ENCODE data around the gene CHIC2.
"Not testable (repeated sequence)": the region's sequence is repeated elsewhere in the genome, so short reads cannot be mapped to it uniquely, and the experiment has no call there.

The CHIC2 gene

GRCh38 chr4:54061067-54061466 lies 3.3 kb downstream of the CHIC2 start:
- DNase-seq (ENCODE audit: low read depth) = no peak

GRCh38 chr4:54060116-54060515 lies 4.3 kb downstream of the CHIC2 start:
- DNase-seq (ENCODE audit: low read depth) = no peak

- no peak for DNase-seq (ENCODE audit: low read depth)
Measured at GRCh38 chr4:54058171-54058570, 6.2 kb downstream of the CHIC2 start.

GRCh38 chr4:54056360-54056759 lies 8.0 kb downstream of the CHIC2 start:
- DNase-seq (ENCODE audit: low read depth) = no peak

DNA sequence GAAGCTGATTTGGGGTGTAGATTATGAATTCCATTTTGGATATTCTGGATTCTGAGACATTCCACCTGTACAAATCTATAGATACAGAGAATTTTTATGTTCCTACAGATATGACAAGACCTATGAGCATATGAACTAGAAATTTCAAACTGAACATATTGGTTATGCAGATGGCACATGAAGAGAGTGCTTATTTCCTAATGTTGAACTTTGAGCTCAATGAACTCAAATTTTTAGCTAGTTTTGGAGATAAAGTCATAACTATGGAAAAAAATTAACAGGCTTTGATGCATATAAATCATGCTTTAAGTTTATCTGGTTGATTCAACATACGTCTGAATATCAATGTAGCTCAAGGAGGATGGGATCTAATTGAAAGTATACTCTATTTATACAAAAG lies 8.9 kb downstream of the CHIC2 start:
- no peak for DNase-seq (ENCODE audit: low read depth)

GRCh38 chr4:54054501-54054900 lies 9.9 kb downstream of the CHIC2 start:
- no peak for DNase-seq (ENCODE audit: low read depth)

GRCh38 chr4:54053322-54053721 lies 11.1 kb downstream of the CHIC2 start:
- not testable (repeated sequence) for DNase-seq (ENCODE audit: low read depth)

DNA sequence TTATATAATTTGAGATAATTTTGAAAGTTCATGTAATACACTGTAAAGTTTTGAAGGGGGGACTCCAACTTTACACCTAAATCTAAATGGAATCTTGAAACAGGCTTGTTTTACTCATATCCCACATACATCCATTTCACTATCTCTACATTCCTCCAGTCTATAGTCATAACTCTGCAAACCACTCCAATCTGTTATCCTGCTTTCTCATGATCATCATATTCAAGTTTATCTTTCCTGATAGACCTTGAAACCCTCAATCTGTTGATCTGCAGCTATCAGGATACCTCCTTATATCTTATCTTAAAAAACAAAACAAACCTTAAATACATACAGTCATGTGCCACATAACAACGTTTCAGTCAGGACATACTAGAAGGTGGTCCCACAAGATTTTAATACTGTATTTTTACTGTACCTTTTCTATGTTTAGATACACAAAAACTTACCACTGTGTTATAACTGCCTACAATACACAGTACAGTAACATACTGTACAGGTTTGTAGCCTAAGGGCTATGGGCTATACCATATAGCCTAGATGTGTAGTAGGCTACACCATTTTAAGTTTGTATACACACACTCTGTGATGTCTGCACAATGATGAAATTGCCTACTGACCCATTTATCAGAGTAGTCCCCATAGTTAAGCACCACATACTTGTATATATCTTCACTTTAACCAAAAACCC lies 14.0 kb downstream of the CHIC2 start:
- DNase-seq (ENCODE audit: low read depth) = no peak

DNA sequence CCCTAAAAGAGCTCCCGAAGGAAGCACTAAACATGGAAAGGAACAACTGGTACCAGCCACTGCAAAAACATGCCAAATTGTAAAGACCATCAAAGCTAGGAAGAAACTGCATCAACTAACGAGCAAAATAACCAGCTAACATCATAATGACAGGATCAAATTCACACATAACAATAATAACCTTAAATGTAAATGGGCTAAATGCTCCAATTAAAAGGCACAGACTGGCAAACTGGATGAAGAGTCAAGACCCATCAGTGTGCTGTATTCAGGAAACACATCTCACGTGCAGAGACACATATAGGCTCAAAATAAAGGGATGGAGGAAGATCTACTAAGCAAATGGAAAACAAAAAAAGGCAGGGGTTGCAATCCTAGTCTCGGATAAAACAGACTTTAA lies 20.8 kb downstream of the CHIC2 start:
- not testable (repeated sequence) for DNase-seq (ENCODE audit: low read depth)

DNA sequence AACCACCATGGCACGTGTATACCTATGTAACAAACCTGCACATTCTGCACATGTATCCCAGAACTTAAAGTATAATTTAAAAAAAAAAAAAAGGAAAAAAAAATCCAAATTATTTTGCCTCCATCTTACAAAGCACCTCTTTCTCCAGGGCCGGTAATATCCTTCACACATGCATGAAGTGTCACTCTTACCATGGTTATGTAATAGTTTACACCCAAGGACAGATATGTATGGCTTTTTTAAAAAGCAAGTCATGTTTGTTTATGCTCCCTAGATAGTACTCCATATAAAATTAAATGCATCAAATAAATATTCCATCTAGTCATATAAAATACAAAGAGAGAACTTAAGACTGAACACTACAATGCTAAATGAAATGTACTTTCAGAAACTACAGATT lies 22.5 kb downstream of the CHIC2 start:
- no peak for DNase-seq (ENCODE audit: low read depth)

GRCh38 chr4:54041100-54041499 lies 23.3 kb downstream of the CHIC2 start:
- DNase-seq (ENCODE audit: low read depth) = no peak

- DNase-seq (ENCODE audit: low read depth) = no peak
Measured at GRCh38 chr4:54038056-54038455, 26.3 kb downstream of the CHIC2 start.

DNA sequence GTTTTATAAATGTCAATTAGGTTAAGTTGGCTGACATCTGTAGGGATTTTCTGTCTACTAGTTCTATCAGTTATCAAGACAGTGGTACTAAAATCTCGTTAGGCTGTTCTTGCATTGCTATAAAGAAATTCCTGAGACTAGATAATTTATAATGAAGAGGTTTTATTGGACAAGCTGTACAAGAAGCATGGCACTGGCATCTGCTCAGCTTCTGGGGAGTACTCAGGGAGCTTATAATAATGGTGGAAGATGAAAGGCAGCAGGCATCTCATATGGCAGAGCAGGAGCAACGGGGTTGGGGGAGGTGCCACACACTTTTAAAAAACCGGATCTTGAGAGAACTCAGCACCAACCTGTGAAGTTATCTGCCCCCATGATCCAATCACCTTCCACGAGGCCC lies 28.2 kb downstream of the CHIC2 start:
- DNase-seq (ENCODE audit: low read depth) = no peak

DNA sequence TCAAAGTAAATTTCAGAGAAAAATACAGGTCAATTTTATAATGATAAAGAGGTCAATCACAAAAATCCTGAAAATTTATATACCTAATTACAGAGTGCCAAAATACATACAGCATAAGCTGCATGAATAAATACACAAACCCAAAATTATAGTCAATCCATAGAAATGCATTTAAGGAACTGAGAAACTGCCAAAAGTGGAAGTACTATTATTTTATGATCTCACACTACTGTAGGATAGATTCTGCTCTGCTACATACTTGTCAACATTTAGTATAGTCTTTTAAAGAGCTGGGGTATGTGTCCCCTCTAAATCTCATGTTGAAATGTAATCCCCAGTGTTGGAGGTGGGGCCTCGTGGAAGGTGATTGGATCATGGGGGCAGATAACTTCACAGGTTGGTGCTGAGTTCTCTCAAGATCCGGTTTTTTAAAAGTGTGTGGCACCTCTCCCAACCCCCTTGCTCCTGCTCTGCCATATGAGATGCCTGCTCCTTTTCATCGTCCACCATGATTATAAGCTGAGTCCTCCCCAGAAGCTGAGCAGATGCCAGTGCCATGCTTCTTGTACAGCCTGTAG lies 31.8 kb downstream of the CHIC2 start:
- DNase-seq (ENCODE audit: low read depth) = no peak

DNA sequence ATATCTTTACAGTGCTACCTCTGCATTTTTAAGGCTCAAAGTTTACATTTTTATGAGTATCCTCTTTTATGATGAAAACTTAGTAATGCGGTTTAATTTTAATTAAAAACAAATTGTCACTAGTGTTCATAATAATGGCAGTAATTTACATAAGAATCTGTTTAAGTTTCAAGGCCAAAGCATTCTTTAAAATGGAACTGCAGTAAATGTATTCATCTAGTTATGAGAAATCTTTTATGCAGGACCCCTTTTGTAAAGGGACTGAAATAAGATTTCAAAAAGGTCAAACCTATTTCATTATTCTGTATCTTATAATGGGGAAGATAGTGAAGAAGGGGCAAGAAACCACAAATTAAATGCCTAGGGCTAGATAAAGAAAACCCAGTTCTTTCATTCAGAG lies 37.1 kb downstream of the CHIC2 start:
- no peak for DNase-seq (ENCODE audit: low read depth)

- DNase-seq (ENCODE audit: low read depth) = no peak
Measured at GRCh38 chr4:54025582-54025981, 38.8 kb downstream of the CHIC2 start.

DNA sequence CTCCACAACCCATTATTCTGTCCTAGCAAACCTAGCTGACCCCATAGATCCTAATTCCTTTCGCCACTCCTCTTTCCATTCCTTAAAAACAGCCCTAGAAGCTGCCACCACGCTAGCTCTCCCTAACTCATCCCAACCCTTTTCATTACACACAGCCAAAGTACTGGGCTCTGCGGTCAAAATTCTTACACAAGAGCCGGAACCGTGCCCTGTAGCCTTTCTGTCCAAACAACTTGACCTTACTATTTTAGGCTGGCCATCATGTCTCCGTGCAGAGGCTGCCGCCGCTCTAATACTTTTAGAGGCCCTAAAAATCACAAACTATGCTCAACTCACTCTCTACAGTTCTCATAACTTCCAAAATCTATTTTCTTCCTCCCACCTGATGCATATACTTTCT lies 41.4 kb downstream of the CHIC2 start:
- DNase-seq (ENCODE audit: low read depth) = not testable (repeated sequence)

DNA sequence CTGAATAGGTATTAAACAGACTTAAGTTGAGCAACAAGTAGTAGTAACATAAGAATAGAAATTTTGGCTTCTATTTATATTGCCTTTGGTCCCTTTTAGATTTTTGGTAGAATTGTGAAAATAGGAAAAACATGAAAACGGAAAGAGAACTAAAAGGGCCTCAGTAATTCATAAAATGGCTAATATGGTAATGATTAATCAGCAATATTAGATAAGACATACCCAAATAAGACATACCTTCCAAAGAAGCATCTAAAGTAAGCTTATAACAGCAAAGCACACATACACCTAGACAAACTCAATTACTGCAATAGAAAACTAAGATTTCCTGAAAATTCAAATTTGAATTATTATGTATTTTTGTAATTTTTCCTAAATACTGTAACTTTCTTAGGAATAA lies 46.4 kb downstream of the CHIC2 start:
- no peak for DNase-seq (ENCODE audit: low read depth)

DNA sequence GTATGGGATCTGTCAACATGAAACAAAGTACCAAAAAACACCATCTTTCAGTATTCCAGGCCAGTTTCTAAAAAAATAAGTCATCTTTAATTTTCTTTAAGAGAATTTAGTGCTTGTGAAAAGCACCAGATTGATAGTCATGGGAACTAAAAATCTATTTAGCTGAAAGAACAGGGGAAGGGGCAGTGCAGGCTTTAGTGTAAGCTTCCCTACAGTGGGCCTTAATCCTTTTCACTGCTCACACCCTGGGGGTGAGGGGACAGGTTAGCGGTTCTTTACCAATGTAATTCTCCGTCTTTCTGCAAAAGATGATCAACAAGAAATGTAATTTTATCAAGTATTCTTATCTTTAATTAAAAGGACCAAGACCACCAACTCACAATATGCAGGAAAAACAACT lies 47.1 kb downstream of the CHIC2 start:
- DNase-seq (ENCODE audit: low read depth) = no peak

DNA sequence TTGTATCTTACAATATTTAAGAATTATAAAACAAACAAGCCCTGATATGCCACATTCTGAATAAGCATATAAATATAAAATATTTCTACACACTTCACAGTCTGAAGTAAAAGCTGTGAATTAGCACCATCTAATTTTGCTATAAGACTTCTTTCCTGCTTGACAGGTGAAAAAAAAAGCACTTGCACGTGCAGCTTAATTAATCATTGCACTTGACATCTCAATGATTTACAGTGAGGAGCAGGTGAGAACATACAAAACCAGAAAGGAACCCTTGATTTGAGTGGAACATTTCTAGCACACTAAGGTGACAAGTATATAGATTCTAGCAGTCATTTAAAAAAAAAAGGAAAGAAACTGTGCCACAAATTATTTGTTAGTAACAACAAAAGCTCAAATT lies 47.9 kb downstream of the CHIC2 start:
- DNase-seq (ENCODE audit: low read depth) = no peak

DNA sequence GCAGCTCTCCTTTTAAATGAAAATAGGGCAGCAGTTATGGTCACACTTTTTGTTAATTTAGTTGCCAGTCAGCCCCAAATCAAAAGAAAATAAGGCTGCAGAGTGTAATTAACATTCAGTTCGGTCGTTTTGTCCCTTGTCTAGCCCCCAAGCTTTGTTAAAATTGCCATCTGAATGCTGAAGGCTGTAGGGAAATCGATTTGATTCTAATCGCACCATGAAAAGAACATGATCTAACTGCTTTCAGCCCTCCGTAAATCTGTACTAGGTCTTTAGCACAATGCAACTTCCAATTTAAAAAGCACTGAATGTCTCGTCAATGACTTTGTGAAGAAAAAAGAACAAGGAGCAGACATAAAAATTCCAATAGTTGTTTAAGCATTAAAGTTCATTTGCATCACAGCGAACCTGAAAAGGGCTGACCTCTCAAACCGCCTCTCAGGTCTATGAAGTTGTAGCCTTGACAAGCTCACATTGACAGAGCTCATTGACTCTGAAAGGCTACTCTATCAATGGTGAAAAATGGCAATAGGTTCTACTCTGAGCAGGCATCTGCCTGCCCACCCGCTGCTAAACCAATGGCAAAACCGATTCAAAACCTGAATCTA lies 48.9 kb downstream of the CHIC2 start:
- no peak for DNase-seq (ENCODE audit: low read depth)

DNA sequence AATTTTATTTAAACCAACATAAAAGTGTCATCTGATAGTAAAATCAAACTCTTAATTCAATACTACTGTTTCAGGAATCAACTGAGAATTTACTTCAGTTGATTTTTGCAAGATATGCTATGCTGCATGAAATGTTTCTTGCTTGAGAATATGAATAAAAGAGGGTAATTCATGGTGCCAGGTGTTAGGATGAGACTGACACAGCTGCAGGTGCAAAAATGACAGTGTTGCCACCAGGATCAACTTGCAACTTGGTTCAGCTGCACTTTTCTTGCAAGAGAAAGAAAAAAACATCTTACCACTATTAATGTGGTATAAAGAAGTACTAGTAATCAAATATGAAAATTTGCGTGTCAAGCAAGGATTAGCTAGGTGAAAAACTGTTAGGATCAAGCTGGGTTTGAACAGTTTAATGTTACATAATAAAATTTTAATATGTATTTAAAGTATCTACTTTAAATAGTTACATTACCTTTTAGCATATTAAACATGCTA lies 49.7 kb downstream of the CHIC2 start:
- no peak for DNase-seq (ENCODE audit: low read depth)

- no peak for DNase-seq (ENCODE audit: low read depth)
Measured at GRCh38 chr4:54011201-54011600, 53.2 kb downstream of the CHIC2 start.

DNA sequence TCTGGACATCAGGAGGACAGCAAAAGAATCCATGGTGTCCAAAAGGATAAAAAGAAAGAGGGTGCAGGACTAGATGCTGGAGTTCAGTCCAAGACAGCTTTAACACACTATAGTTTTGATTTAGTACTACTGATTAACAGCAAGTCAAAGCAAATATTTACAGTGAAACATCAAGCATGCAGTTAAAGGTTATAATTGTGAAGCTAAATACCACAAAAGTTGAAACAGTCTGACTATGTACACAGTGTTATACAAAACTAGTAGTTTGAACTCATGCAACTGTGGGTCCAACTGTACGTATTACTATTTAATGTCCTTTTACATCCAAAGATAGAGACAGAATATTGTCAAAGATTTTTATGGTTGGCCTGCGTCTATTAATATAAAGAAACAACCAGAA lies 57.6 kb downstream of the CHIC2 start:
- no peak for DNase-seq (ENCODE audit: low read depth)

All from stimulated activated CD8-positive, alpha-beta memory T cell treated with anti-CD3 and anti-CD28 coated beads, Interleukin-15, amount 100 ng/mL, for 24 hours (primary cell).